Activated naive CD8-positive, alpha-beta T cell treated with anti-CD3 and anti-CD28 coated beads for 36 hours (primary cell): ENCODE measurements around the gene ZFPM1. TPM values are rescaled to one million over a fixed set of nuclear protein-coding genes. Genes with fewer than 3 reads are reported as not detected.

Experiments used
- DNase-seq: peaks from one replicate; pipeline ENCODE4 v3.0.0; 2021
- H3K27ac Mint-ChIP-seq: one replicate; pipeline ENCODE4 v1.8.0; 2022; ENCODE audit warnings: mild to moderate bottlenecking, moderate library complexity, mixed read lengths
- H3K27me3 Mint-ChIP-seq: one replicate; pipeline ENCODE4 v1.8.0; 2022; ENCODE audit warnings: mild to moderate bottlenecking, mixed read lengths
- H3K36me3 Mint-ChIP-seq: one replicate; pipeline ENCODE4 v1.8.0; 2021; ENCODE audit warnings: mild to moderate bottlenecking, mixed read lengths
- H3K4me1 Mint-ChIP-seq: one replicate; pipeline ENCODE4 v1.8.0; 2021; ENCODE audit warnings: mixed read lengths
- H3K4me3 Mint-ChIP-seq: one replicate; pipeline ENCODE4 v1.8.0; 2022; ENCODE audit warnings: mild to moderate bottlenecking, moderate library complexity, mixed read lengths
- H3K9me3 Mint-ChIP-seq: one replicate; pipeline ENCODE4 v1.8.0; 2022; ENCODE audit warnings: mixed read lengths
- total RNA-seq, 2 experiments: library from RNA; stranded (reverse); gene quantifications; one replicate each; pipeline ENCODE4 v1.2.3, GENCODE V29; 2021

ZFPM1 gene
- total RNA-seq, 2 experiments from 2014 or later = 6.7 to 6.9 TPM

DNA sequence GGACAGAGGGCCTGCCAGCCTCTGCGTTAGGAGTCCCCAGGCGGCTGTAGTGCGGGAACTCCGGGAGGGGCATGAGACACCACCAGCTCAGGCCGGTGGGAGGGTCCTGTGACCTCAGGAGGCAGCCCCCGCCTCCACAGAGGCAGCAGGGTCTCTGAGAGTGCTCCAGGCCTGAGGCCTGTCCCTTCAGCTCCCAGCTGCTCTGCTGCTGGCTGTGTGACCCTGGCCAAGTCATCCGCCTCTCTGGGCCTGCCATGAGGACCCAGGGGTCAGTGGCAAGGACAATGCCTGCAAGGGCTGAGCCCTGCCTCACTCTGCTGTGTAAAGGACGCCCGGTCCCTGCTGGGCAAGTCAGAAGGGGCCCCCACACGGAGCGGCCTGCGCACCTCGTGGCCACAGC, 27.1 kb upstream of the ZFPM1 start:
- H3K4me1 Mint-ChIP-seq = peaks cover 7% of the 10 kb centered on the region
- DNase-seq = no peak
- H3K36me3 Mint-ChIP-seq = no peaks in the 10 kb centered on the region
- no peak overlapping the region for H3K4me3 Mint-ChIP-seq
- no peak overlapping the region for H3K27ac Mint-ChIP-seq
- peaks cover 9% of the 10 kb centered on the region for H3K27me3 Mint-ChIP-seq
- no peaks in the 10 kb centered on the region for H3K9me3 Mint-ChIP-seq

DNA sequence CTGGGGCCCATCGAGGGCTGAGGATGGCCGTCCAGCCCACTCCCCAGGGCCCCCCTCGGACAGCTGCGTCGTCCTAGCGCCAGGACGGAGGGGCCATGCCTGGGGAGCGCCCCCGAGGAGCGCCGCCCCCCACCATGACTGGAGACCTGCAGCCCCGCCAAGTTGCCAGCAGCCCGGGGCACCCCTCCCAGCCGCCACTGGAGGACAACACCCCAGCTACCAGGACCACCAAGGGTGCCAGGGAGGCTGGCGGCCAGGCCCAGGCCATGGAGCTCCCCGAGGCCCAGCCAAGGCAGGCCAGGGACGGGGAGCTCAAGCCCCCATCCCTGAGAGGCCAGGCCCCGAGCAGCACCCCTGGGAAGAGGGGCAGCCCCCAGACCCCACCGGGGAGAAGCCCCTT, 25.7 kb upstream of the ZFPM1 start:
- no peak overlapping the region for H3K4me3 Mint-ChIP-seq
- peaks cover 12% of the 10 kb centered on the region for H3K4me1 Mint-ChIP-seq
- H3K9me3 Mint-ChIP-seq = no peaks in the 10 kb centered on the region
- no peak overlapping the region for H3K27ac Mint-ChIP-seq
- peaks cover 9% of the 10 kb centered on the region for H3K27me3 Mint-ChIP-seq
- DNase-seq = no peak
- no peaks in the 10 kb centered on the region for H3K36me3 Mint-ChIP-seq

DNA sequence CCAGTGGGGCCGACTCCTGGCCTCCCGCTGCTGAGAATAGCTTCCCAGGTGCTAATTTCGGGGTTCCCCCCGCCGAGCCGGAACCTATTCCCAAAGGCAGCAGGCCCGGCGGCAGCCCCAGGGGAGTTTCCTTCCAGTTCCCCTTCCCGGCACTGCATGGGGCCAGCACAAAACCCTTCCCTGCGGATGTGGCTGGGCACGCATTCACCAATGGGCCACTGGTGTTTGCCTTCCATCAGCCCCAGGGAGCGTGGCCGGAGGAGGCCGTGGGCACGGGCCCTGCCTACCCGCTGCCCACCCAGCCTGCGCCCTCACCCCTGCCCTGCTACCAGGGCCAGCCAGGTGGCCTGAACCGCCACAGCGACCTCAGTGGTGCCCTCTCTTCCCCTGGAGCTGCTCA, 24.9 kb upstream of the ZFPM1 start:
- DNase-seq = no peak
- Mint-ChIP-seq H3K9me3 (no peaks in the 10 kb centered on the region), H3K27me3 (peaks cover 9% of the 10 kb centered on the region), H3K36me3 (no peaks in the 10 kb centered on the region), H3K4me3 (no peak overlapping the region), H3K27ac (no peak overlapping the region), H3K4me1 (peaks cover 12% of the 10 kb centered on the region)

DNA sequence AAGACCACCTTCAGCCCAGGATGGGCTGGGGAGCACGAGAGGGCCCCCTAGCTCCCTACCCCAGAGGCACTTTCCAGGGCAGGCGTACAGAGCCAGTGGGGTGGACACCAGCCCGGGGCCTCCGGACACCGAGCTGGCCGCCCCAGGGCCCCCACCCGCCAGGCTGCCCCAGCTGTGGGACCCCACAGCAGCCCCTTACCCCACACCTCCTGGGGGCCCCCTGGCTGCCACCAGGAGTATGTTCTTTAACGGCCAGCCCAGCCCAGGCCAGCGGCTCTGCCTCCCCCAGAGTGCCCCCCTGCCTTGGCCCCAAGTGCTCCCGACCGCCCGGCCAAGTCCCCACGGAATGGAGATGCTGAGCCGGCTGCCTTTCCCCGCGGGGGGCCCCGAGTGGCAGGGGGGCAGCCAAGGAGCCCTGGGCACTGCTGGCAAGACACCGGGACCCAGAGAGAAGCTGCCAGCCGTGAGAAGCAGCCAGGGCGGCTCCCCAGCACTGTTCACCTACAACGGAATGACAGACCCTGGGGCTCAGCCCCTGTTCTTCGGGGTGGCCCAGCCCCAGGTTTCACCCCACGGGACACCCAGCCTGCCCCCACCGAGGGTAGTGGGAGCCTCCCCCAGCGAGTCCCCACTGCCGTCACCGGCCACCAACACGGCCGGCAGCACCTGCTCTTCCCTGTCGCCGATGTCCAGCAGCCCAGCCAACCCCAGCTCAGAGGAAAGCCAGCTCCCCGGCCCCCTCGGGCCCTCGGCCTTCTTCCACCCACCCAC, 24.3 kb upstream of the ZFPM1 start:
- Mint-ChIP-seq H3K27me3 (peaks cover 9% of the 10 kb centered on the region), H3K36me3 (no peaks in the 10 kb centered on the region), H3K4me1 (peaks cover 12% of the 10 kb centered on the region), H3K4me3 (no peak overlapping the region), H3K9me3 (no peaks in the 10 kb centered on the region), H3K27ac (no peak overlapping the region)
- no peak for DNase-seq

DNA sequence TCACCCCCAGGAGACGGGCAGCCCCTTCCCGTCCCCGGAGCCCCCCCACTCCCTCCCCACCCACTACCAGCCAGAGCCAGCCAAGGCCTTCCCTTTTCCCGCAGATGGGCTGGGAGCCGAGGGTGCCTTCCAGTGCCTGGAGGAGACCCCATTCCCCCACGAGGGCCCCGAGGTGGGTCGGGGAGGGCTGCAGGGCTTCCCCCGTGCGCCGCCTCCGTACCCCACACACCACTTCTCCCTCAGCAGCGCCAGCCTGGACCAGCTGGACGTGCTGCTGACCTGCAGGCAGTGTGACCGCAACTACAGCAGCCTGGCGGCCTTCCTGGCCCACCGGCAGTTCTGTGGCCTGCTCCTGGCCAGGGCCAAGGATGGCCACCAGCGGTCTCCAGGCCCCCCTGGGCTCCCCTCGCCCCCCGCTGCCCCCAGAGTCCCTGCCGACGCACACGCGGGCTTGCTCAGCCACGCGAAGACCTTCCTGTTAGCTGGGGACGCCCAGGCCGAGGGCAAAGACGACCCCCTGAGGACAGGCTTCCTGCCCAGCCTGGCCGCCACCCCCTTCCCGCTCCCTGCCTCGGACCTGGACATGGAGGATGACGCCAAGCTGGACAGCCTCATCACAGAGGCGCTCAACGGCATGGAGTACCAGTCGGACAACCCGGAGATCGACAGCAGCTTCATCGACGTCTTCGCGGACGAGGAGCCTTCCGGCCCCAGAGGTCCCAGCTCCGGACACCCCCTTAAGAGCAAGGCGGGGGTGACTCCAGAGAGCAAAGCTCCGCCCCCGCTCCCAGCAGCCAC, 23.5 kb upstream of the ZFPM1 start:
- H3K9me3 Mint-ChIP-seq = no peaks in the 10 kb centered on the region
- no peaks in the 10 kb centered on the region for H3K36me3 Mint-ChIP-seq
- peaks cover 12% of the 10 kb centered on the region for H3K4me1 Mint-ChIP-seq
- peaks cover 5% of the 10 kb centered on the region for H3K27me3 Mint-ChIP-seq
- H3K27ac Mint-ChIP-seq = no peak overlapping the region
- peak overlapping the region; percentile 71 for H3K4me3 Mint-ChIP-seq
- no peak for DNase-seq

DNA sequence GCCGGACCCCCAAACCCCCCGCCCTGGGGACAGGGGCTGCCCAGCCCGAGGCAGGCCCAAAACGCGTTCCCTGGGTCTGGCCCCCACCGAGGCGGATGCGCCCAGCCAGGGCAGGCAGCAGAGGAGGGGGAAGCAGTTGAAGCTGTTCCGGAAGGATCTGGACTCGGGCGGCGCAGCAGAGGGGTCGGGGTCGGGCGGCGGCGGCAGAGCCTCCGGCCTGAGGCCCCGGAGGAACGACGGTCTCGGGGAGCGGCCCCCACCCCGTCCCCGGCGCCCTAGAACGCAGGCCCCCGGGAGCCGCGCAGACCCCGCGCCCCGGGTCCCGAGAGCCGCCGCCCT, 22.9 kb upstream of the ZFPM1 start:
- Mint-ChIP-seq H3K27ac (no peak overlapping the region), H3K4me1 (peaks cover 8% of the 10 kb centered on the region), H3K9me3 (no peaks in the 10 kb centered on the region), H3K36me3 (no peaks in the 10 kb centered on the region), H3K4me3 (peak overlapping the region; percentile 71), H3K27me3 (peaks cover 1% of the 10 kb centered on the region)
- peak; percentile 24 for DNase-seq

DNA sequence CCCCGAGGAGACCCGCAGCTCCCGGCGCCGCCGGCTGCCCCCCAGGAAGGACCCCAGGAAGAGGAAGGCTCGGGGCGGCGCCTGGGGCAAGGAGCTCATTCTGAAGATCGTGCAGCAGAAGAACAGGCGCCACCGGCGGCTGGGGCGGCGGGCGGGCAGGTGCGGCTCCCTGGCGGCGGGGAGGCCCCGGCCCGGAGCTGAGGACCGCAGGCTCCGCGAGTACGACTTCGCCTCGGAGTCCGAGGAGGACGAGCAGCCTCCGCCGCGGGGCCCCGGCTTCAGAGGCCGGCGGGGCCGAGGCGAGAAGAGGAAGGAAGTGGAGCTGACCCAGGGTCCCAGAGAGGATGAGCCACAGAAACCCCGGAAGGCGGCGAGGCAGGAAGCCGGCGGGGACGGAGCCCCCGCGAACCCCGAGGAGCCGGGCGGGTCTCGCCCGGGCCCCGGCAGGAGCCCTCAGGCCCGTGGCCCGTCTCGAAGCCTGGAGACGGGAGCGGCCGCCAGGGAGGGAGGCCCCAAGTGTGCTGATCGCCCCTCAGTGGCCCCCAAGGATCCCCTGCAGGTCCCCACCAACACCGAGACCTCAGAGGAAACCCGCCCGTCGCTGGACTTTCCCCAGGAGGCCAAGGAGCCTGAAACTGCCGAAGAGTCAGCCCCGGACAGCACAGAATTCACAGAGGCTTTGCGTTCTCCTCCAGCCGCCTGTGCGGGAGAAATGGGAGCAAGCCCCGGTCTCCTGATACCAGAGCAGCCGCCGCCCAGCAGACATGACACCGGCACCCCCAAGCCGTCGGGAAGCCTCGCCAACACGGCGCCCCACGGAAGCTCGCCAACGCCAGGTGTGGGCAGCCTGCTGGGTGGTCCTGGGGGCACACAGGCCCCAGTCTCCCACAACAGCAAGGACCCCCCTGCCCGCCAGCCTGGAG, 22.3 kb upstream of the ZFPM1 start:
- DNase-seq = peak; percentile 64
- Mint-ChIP-seq H3K27me3 (no peaks in the 10 kb centered on the region), H3K27ac (no peak overlapping the region), H3K4me3 (peak overlapping the region; percentile 71), H3K4me1 (peaks cover 7% of the 10 kb centered on the region), H3K9me3 (no peaks in the 10 kb centered on the region), H3K36me3 (no peaks in the 10 kb centered on the region)

DNA sequence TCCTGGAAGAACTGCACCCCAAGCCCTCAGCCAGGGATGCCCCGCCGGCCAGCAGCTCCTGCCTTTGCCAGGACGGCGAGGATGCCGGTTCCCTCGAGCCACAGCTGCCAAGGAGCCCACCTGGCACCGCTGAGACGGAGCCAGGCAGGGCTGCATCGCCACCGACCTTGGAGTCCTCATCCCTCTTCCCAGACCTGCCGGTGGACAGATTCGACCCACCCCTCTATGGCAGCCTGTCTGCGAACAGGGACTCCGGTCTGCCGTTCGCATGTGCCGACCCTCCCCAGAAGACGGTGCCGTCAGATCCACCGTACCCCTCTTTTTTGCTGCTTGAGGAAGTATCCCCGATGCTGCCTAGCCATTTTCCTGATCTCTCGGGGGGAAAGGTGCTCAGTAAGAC, 21.4 kb upstream of the ZFPM1 start:
- no peaks in the 10 kb centered on the region for H3K27me3 Mint-ChIP-seq
- peak overlapping the region; percentile 71 for H3K4me3 Mint-ChIP-seq
- DNase-seq = no peak
- H3K27ac Mint-ChIP-seq = no peak overlapping the region
- no peaks in the 10 kb centered on the region for H3K36me3 Mint-ChIP-seq
- H3K9me3 Mint-ChIP-seq = no peaks in the 10 kb centered on the region
- H3K4me1 Mint-ChIP-seq = peaks cover 7% of the 10 kb centered on the region

DNA sequence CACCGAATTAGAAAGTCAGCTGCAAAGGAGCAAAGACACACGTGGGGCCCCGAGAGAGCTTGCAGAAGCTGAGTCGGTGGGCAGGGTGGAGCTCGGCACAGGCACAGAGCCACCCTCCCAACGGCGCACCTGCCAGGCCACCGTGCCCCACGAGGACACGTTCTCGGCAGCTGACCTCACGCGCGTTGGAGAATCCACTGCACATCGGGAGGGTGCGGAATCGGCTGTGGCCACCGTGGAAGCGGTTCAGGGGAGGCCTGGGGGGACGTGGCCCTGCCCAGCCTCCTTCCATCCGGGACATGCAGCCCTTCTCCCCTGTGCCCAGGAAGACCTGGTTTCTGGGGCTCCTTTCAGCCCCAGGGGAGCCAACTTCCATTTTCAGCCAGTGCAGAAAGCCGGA, 20.9 kb upstream of the ZFPM1 start:
- Mint-ChIP-seq H3K27me3 (no peaks in the 10 kb centered on the region), H3K4me3 (peak overlapping the region; percentile 71), H3K27ac (no peak overlapping the region), H3K36me3 (no peaks in the 10 kb centered on the region), H3K9me3 (no peaks in the 10 kb centered on the region), H3K4me1 (peaks cover 7% of the 10 kb centered on the region)
- DNase-seq = no peak

DNA sequence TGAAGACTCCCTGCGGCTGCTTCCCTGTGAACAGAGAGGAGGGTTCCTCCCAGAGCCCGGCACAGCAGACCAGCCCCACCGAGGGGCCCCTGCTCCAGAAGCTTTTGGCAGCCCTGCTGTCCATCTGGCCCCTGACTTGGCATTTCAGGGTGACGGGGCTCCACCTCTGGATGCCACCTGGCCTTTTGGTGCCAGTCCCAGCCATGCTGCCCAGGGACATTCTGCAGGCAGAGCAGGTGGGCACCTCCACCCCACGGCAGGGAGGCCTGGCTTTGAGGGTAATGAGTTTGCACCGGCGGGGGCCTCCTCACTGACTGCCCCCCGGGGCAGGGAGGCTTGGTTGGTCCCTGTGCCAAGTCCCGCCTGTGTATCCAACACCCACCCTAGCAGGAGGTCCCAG, 20.3 kb upstream of the ZFPM1 start:
- Mint-ChIP-seq H3K36me3 (no peaks in the 10 kb centered on the region), H3K27me3 (no peaks in the 10 kb centered on the region), H3K4me1 (peaks cover 7% of the 10 kb centered on the region), H3K4me3 (no peak overlapping the region), H3K9me3 (no peaks in the 10 kb centered on the region), H3K27ac (no peak overlapping the region)
- no peak for DNase-seq

DNA sequence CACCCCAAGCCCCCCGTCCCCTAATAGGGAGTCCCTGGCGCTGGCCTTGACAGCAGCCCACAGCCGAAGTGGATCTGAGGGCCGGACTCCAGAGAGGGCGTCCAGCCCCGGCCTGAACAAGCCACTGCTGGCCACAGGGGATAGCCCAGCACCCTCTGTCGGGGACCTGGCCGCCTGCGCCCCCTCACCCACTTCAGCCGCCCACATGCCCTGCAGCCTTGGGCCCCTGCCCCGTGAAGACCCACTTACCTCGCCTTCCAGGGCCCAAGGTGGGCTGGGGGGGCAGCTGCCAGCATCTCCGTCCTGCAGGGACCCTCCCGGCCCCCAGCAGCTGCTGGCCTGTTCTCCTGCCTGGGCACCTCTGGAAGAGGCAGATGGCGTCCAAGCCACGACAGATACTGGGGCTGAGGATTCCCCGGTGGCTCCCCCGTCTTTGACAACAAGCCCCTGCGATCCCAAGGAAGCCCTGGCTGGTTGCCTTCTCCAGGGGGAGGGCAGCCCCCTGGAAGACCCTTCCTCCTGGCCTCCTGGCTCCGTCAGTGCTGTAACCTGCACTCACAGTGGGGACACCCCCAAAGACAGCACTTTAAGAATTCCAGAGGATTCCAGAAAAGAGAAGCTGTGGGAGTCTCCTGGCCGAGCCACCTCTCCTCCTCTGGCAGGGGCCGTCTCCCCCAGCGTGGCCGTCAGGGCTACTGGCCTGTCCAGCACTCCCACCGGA, 19.3 kb upstream of the ZFPM1 start:
- H3K36me3 Mint-ChIP-seq = no peaks in the 10 kb centered on the region
- DNase-seq = no peak
- H3K27ac Mint-ChIP-seq = no peak overlapping the region
- H3K4me3 Mint-ChIP-seq = no peak overlapping the region
- no peaks in the 10 kb centered on the region for H3K27me3 Mint-ChIP-seq
- peaks cover 7% of the 10 kb centered on the region for H3K4me1 Mint-ChIP-seq
- no peaks in the 10 kb centered on the region for H3K9me3 Mint-ChIP-seq

DNA sequence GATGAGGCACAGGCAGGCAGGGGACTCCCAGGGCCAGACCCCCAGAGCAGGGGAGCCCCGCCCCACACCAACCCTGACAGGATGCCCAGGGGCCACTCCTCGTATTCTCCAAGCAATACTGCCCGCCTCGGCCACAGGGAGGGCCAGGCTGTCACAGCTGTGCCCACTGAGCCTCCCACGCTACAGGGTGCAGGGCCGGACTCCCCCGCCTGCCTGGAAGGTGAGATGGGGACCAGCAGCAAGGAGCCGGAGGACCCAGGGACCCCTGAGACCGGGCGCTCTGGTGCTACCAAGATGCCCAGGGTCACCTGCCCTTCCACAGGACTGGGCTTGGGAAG, 18.8 kb upstream of the ZFPM1 start:
- no peak overlapping the region for H3K4me3 Mint-ChIP-seq

DNA sequence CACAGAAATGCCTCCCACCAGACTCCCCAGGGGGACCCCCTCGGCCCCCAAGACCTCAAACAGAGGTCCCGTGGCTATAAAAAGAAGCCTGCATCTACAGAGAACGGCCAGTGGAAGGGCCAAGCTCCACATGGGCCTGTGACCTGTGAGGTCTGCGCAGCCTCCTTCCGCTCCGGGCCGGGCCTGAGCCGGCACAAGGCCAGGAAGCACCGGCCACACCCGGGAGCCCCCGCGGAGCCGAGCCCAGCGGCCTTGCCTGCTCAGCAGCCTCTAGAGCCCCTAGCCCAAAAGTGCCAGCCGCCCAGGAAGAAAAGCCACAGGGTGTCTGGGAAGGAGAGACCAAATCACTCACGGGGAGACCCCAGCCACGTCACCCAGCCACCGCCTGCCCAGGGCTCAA, 18.3 kb upstream of the ZFPM1 start:
- H3K36me3 Mint-ChIP-seq = no peaks in the 10 kb centered on the region
- no peaks in the 10 kb centered on the region for H3K9me3 Mint-ChIP-seq
- H3K27me3 Mint-ChIP-seq = no peaks in the 10 kb centered on the region

More for the DNA sequence above, 18.8 kb upstream of the ZFPM1 start:
- Mint-ChIP-seq H3K4me1 (peaks cover 7% of the 10 kb centered on the region), H3K36me3 (no peaks in the 10 kb centered on the region), H3K9me3 (no peaks in the 10 kb centered on the region), H3K27me3 (no peaks in the 10 kb centered on the region), H3K27ac (no peak overlapping the region)
- no peak for DNase-seq

DNA sequence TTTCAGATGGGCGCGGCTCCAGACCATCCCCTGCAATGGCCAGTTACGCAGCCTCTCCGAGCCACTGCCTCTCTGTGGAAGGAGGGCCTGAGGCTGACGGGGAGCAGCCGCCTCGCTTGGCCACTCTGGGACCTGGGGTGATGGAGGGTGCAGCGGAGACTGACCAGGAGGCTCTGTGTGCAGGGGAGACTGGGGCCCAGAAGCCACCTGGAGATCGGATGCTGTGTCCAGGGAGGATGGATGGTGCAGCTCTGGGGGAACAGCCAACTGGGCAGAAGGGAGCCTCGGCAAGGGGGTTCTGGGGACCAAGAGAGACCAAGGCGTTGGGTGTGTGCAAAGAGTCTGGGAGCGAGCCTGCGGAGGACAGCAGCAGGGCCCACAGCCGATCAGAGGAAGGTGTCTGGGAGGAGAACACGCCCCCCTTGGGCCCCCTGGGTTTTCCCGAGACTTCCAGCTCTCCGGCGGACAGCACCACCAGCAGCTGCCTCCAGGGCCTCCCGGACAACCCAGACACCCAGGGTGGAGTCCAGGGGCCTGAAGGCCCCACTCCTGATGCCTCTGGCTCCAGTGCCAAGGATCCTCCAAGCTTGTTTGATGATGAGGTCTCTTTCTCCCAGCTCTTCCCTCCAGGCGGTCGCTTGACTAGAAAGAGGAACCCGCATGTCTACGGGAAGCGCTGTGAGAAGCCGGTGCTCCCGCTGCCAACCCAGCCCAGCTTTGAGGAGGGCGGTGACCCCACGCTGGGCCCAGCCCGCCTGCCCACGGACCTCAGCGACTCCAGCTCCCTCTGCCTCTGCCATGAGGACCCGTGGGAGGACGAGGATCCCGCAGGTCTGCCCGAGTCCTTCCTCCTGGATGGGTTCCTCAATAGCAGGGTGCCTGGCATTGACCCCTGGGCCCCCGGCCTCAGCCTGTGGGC, 17.4 kb upstream of the ZFPM1 start:
- no peak for DNase-seq
- Mint-ChIP-seq H3K27ac (no peak overlapping the region), H3K4me3 (no peak overlapping the region), H3K4me1 (peaks cover 5% of the 10 kb centered on the region), H3K9me3 (no peaks in the 10 kb centered on the region), H3K36me3 (no peaks in the 10 kb centered on the region), H3K27me3 (no peaks in the 10 kb centered on the region)

More for the DNA sequence above, 18.3 kb upstream of the ZFPM1 start:
- peaks cover 6% of the 10 kb centered on the region for H3K4me1 Mint-ChIP-seq
- DNase-seq = no peak
- H3K27ac Mint-ChIP-seq = no peak overlapping the region
- H3K4me3 Mint-ChIP-seq = no peak overlapping the region
